Airway epithelial cell (primary cell): Measurements from ENCODE around the gene GLIPR1L1. TPM values are rescaled to one million over a fixed set of nuclear protein-coding genes. Genes with fewer than 3 reads are reported as not detected.

Experiments
- total RNA-seq: library from RNA; depleted of rRNA; stranded (reverse); fragments of >200 nt; gene quantifications from 2 replicates; pipeline ENCODE4 v1.2.3, GENCODE V29; 2015

GLIPR1L1 gene, protein sequence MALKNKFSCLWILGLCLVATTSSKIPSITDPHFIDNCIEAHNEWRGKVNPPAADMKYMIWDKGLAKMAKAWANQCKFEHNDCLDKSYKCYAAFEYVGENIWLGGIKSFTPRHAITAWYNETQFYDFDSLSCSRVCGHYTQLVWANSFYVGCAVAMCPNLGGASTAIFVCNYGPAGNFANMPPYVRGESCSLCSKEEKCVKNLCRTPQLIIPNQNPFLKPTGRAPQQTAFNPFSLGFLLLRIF
- total RNA-seq: not detected in 2 replicates

DNA sequence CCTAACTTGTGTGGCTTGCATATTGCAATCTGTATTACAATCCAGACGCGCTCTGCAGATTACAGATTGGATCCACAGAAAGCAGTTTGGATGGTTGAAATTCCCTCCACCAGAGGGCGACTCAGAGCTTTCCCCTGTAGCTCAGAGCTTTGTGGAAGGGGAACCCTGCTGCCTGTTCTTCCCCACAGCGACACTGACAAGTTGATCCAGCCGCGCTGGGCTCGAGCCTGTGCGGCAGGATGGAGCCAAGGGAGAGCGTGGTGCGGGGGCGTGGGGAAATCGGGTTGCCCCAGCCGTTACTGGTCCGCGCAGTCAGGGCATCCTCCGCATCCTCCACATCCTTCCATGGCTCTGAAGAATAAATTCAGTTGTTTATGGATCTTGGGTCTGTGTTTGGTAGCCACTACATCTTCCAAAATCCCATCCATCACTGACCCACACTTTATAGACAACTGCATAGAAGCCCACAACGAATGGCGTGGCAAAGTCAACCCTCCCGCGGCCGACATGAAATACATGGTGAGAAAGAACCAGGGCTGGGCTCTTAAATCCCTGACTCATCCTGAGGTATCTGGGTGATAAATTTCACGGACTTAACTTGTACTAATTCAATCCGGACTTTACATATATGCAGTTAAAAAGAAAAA, at the start of gene GLIPR1L1:
Gene GLIPR1L1, plus strand, starts transcription at position 287 of the 647 bp plus-strand sequence. Its CDS starts 59 bp downstream, at position 346.

DNA sequence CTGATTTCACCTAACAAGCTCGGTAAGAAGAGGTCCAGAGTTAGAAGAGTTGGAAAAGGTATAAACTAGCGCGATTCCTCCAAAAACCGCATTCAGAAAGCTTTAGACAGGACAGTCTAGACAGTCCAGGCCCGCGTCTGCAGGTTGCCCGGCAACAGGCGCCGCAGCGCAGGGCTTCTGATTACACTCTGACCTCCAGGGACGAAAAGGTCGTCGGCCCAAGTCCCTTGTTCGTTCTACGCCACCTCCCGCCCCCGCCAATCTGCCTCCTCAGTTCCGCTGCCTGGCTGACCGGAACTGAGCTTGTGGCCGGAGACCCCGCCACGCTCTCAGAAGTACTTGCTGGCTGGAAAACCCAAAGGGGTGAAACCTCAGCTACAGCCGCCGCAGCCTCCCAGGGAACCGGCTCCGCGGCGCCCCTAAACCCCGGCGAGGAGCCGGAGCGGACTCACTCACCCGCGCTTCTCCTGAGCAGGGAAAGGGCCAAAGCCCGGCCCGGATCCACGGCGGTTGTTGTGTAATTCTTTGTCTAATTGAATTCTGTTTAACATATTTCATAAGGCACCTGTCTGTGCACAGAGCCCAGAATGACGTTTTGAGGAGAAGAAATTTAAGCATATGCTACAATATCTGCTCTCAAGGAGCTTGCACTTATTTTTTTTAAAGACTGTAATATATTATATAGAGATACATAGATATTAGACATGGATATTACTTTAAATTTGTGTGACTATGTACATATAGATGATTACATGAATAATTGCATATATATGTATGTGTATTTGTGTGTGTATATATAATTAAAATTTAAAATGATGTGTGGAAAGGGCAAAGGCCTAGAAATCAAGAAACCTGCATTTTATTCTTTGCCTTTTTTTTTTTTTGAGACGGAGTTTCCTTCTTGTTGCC, 4.3 kb upstream of the GLIPR1L1 start, which contains the start of gene CAPS2:
Gene CAPS2, minus strand, starts transcription at position 407 of the 909 bp plus-strand sequence. CDS start 3,826 bp downstream, outside the sequence.

DNA sequence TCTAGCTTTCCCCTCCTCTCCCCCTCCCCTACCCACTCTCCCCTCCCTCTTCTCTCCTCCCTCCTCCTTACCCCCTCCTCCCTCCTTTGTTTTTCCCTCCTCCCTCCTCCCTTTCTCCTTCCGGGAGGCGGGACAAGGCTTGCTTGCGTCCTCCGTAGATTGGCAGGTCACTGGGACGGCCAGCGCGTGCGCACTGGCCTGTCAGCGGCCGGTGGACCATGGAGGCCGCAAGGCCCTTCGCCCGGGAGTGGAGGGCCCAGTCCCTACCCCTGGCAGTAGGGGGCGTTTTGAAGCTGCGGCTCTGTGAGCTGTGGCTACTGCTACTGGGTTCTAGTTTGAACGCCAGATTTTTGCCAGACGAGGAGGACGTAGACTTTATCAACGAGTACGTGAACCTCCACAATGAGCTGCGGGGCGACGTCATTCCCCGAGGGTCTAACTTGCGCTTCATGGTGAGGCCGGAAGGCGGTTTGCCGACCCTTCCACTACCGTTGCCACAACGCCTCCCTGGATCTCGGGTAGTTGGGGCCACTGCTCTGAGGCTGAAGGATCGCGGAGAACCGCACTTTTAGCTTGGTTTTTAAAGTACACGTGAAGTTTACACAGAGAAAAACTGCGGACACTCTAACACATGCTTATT, 56.5 kb downstream of the GLIPR1L1 start, which contains the start of gene GLIPR1L2:
Gene GLIPR1L2, plus strand, starts transcription at position 191 of the 640 bp plus-strand sequence. Its CDS starts 28 bp downstream, at position 219.

Other genes starting within 250 kb of the GLIPR1L1 start
- gene KCNC2, start 124.8 kb upstream of the GLIPR1L1 start, total RNA-seq: not detected in 2 replicates
- 1.7 and 3.2 TPM in 2 replicates for gene CAPS2, start 4.3 kb upstream of the GLIPR1L1 start, total RNA-seq
- 0.28 and 0.56 TPM in 2 replicates for gene GLIPR1L2, start 56.4 kb downstream of the GLIPR1L1 start, total RNA-seq
- gene GLIPR1, start 146.1 kb downstream of the GLIPR1L1 start, total RNA-seq: 5.6 and 8.1 TPM in 2 replicates
- 38.9 and 43.7 TPM in 2 replicates for gene KRR1, start 176.9 kb downstream of the GLIPR1L1 start, total RNA-seq